ENCODE data around the gene DZANK1. TPM values are rescaled to one million over a fixed set of nuclear protein-coding genes. Genes with fewer than 3 reads are reported as not detected.

The DZANK1 gene
- total RNA-seq, 1 experiment from 2014 or later, result 7.3 TPM

GRCh38 chr20:18372296-18372695, 94.5 kb downstream of the DZANK1 start:
- TF ChIP-seq EZH2 (IDR thresholded peaks at IDR 0.05; ENCODE audit: low read depth), result no peak
- TF ChIP-seq CTCF (conservative IDR thresholded peaks at IDR 0.05), result no peak
- CTCF ChIA-PET, result no interaction called here
- no peaks in the 10 kb centered on the region for H3K9me3 ChIP-seq (ENCODE audit: insufficient read depth, low read depth)
- H3K27ac ChIP-seq, result no peak overlapping the region
- H3K27me3 ChIP-seq (ENCODE audit: insufficient read depth, low read depth), result no peaks in the 10 kb centered on the region
- no peak overlapping the region for H3K4me3 ChIP-seq
- no peaks in the 10 kb centered on the region for H3K79me2 ChIP-seq (ENCODE audit: low read depth)
- H3F3A ChIP-seq (ENCODE audit: insufficient read depth, low read depth), result no peaks in the 10 kb centered on the region
- DNase-seq, result no peak
- intact Hi-C loops (cut with micrococcal nuclease; ENCODE audit: unreplicated experiment), result no loop called here
- H3K4me2 ChIP-seq, result no peak overlapping the region
- no peak overlapping the region for H2AFZ ChIP-seq
- BruUV-seq (replicated peaks), result no TSS peak
- no peaks in the 10 kb centered on the region for H4K20me1 ChIP-seq (ENCODE audit: insufficient read depth)
- no peaks in the 10 kb centered on the region for H3K4me1 ChIP-seq (replicated peaks; ENCODE audit: insufficient read depth)
- H3K36me3 ChIP-seq (ENCODE audit: low read depth), result no peaks in the 10 kb centered on the region
- POLR2A ChIA-PET (ENCODE audit: unreplicated experiment), result no interaction called here
- H3K9me2 ChIP-seq (ENCODE audit: insufficient read depth), result no peaks in the 10 kb centered on the region

- no peak overlapping the region for H2AFZ ChIP-seq
- no peaks in the 10 kb centered on the region for H3K9me2 ChIP-seq (ENCODE audit: insufficient read depth)
- H3K36me3 ChIP-seq (ENCODE audit: low read depth), result no peaks in the 10 kb centered on the region
- POLR2A ChIA-PET (ENCODE audit: unreplicated experiment), result no interaction called here
- H3K27ac ChIP-seq, result no peak overlapping the region
- intact Hi-C loops (cut with micrococcal nuclease; ENCODE audit: unreplicated experiment), result no loop called here
- no TSS peak for BruUV-seq (replicated peaks)
- H3K27me3 ChIP-seq (ENCODE audit: insufficient read depth, low read depth), result no peaks in the 10 kb centered on the region
- no peaks in the 10 kb centered on the region for H3F3A ChIP-seq (ENCODE audit: insufficient read depth, low read depth)
- CTCF ChIA-PET, result no interaction called here
- DNase-seq, result no peak
- no peak overlapping the region for H3K4me2 ChIP-seq
- H3K4me3 ChIP-seq, result no peak overlapping the region
- TF ChIP-seq CTCF (conservative IDR thresholded peaks at IDR 0.05), result no peak
- TF ChIP-seq EZH2 (IDR thresholded peaks at IDR 0.05; ENCODE audit: low read depth), result no peak
- H3K9me3 ChIP-seq (ENCODE audit: insufficient read depth, low read depth), result no peaks in the 10 kb centered on the region
- H3K4me1 ChIP-seq (replicated peaks; ENCODE audit: insufficient read depth), result peaks cover 7% of the 10 kb centered on the region; the same call in 1 of the 2 replicates
- no peaks in the 10 kb centered on the region for H4K20me1 ChIP-seq (ENCODE audit: insufficient read depth)
- no peaks in the 10 kb centered on the region for H3K79me2 ChIP-seq (ENCODE audit: low read depth)
These were observed 102.1 kb downstream of the DZANK1 start for GRCh38 chr20:18364768-18365167.

- ChIA-PET POLR2A (ENCODE audit: unreplicated experiment) (no interaction called here), CTCF (no interaction called here)
- no peak overlapping the region for H3K27ac ChIP-seq
- no peaks in the 10 kb centered on the region for H3K9me2 ChIP-seq (ENCODE audit: insufficient read depth)
- H3K4me1 ChIP-seq (replicated peaks; ENCODE audit: insufficient read depth), result peaks cover 7% of the 10 kb centered on the region; the same call in 1 of the 2 replicates
- no peaks in the 10 kb centered on the region for H4K20me1 ChIP-seq (ENCODE audit: insufficient read depth)
- TF ChIP-seq CTCF (conservative IDR thresholded peaks at IDR 0.05) (no peak), EZH2 (IDR thresholded peaks at IDR 0.05; ENCODE audit: low read depth) (no peak)
- no peaks in the 10 kb centered on the region for H3K9me3 ChIP-seq (ENCODE audit: insufficient read depth, low read depth)
- H3K36me3 ChIP-seq (ENCODE audit: low read depth), result no peaks in the 10 kb centered on the region
- no peaks in the 10 kb centered on the region for H3F3A ChIP-seq (ENCODE audit: insufficient read depth, low read depth)
- no peaks in the 10 kb centered on the region for H3K79me2 ChIP-seq (ENCODE audit: low read depth)
- no peak overlapping the region for H3K4me2 ChIP-seq
- no peaks in the 10 kb centered on the region for H3K27me3 ChIP-seq (ENCODE audit: insufficient read depth, low read depth)
- DNase-seq, result no peak
- intact Hi-C loops (cut with micrococcal nuclease; ENCODE audit: unreplicated experiment), result no loop called here
- BruUV-seq (replicated peaks), result no TSS peak
- no peak overlapping the region for H3K4me3 ChIP-seq
- no peak overlapping the region for H2AFZ ChIP-seq
These were observed 103.1 kb downstream of the DZANK1 start for GRCh38 chr20:18363708-18364107.

All from PC-9 (cell line).